Mucosa of descending colon (tissue), 3 donors: Measurements from ENCODE around the gene LYPD6B. TPM values are rescaled to one million over a fixed set of nuclear protein-coding genes. Genes with fewer than 3 reads are reported as not detected.

ENCODE experiments used
- ATAC-seq: fragments of 200-7000 bp; cut with Tn5 transposase; one replicate; pipeline ENCODE4 v1.9.1; 2020; ENCODE audit warnings: mild to moderate bottlenecking, moderate library complexity
- DNase-seq, 3 donors: peaks; one replicate each; pipeline ENCODE4 v3.0.0-alpha.2; 2020
- H3K36me3 ChIP-seq: fragments of 200-600 bp; one replicate; pipeline ENCODE4 v1.8.0; 2021; ENCODE audit warnings: low read depth, mild to moderate bottlenecking
- H3K4me1 ChIP-seq: fragments of 200-600 bp; one replicate; pipeline ENCODE4 v1.8.0; 2021; ENCODE audit warnings: low read depth, mild to moderate bottlenecking
- H3K4me3 ChIP-seq: fragments of 200-600 bp; one replicate; pipeline ENCODE4 v1.8.0; 2021; ENCODE audit warnings: mild to moderate bottlenecking
- H3K9me3 ChIP-seq: fragments of 200-600 bp; one replicate; pipeline ENCODE4 v1.8.0; 2021; ENCODE audit warnings: mild to moderate bottlenecking
- intact Hi-C, 2 donors: fragments of 100-400 bp; cut with DNase I in 1 of 2; cut with micrococcal nuclease in 1 of 2; formaldehyde crosslinking; loops; one replicate each; pipeline versions ENCODE4 v1.11.0 to v1.11.1; 2022; cut with DNase I, micrococcal nuclease
- total RNA-seq, 3 donors: library from RNA; stranded (reverse); fragmentation: NEBNext Ultra II Directional in 2 of 3; extraction: Animal tissue kit (Norgen Biotek cat#: 25700) in 2 of 3; gene quantifications; one replicate each; pipeline versions ENCODE4 v1.2.1 to v1.2.4, GENCODE V29; 2021 to 2023
- TF ChIP-seq, protein P1 (sequence below): fragments of 200-600 bp; IDR thresholded peaks from one replicate; pipeline ENCODE4 v1.8.0; 2022; ENCODE audit warnings: antibody characterized with exemption, mild to moderate bottlenecking
- donor health status: DM: no; HTN: no; CAD: no; lungs with moderate emphysema.
- donor health status: DM: no; HTN: no; CAD: no.
- donor health status: DM: no; HTN: yes; CAD: no.

Gene LYPD6B
- total RNA-seq, 3 donors from 2014 or later, result 0.28 to 1.7 (median 1.1) TPM

DNA sequence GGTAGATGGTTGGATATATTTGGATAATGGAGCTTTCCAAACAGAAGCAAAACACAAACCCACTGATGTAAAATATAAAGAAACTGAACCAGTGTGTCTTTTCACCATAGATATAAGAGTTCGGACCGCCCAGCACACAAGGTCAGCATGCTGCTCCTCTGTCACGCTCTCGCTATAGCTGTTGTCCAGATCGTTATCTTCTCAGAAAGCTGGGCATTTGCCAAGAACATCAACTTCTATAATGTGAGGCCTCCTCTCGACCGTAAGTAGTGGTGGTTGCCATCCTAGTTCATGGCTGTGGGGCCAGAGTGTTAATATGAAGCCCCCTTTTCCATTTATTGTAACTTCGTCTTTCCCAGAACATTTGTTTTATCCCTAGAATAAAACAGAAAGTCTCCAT is 166.6 kb downstream of the LYPD6B start:
- ATAC-seq, result no peak
- TF ChIP-seq, protein P1, sequence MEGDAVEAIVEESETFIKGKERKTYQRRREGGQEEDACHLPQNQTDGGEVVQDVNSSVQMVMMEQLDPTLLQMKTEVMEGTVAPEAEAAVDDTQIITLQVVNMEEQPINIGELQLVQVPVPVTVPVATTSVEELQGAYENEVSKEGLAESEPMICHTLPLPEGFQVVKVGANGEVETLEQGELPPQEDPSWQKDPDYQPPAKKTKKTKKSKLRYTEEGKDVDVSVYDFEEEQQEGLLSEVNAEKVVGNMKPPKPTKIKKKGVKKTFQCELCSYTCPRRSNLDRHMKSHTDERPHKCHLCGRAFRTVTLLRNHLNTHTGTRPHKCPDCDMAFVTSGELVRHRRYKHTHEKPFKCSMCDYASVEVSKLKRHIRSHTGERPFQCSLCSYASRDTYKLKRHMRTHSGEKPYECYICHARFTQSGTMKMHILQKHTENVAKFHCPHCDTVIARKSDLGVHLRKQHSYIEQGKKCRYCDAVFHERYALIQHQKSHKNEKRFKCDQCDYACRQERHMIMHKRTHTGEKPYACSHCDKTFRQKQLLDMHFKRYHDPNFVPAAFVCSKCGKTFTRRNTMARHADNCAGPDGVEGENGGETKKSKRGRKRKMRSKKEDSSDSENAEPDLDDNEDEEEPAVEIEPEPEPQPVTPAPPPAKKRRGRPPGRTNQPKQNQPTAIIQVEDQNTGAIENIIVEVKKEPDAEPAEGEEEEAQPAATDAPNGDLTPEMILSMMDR, result no peak
- H3K36me3 ChIP-seq, result no peaks in the 10 kb centered on the region
- intact Hi-C loops, result no loop called here
- DNase-seq, result no peak
- no peaks in the 10 kb centered on the region for H3K4me1 ChIP-seq
- H3K4me3 ChIP-seq, result no peak overlapping the region
- no peaks in the 10 kb centered on the region for H3K9me3 ChIP-seq

DNA sequence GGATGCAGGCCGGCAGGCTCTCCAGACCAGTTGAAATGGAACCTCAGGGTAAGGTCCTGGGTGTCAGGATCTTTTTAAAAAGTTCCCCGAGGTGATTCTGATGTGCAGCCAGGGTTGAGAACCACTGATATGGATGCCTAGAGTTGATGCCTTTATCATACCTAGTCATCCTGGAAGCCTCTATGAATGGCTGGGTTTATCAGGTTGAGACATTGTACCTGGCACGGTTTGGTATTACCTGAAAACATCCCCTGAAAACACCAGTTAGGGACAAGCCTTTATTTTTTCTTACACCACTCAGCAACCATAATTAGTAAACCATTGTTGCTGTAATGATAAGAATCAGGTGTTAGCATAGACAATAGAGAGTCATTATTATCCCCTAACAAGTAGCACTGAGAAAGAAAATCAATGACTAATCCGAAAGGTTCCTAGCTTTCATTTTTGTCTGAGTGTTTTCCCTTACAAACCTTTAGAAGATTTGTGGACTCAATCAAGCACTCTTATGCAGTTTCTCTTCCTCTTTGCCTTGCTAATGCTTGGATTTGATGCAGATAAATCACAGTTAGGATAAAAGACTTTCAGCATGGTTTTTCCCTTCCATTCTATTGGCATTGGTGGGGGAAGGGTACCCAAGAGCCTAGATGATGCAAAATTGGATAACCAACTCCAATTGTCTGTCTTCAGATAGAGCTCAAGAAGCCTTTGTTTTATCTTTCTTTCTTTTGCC is 175.4 kb downstream of the LYPD6B start:
- DNase-seq, result no peak
- no peak for ATAC-seq
- H3K4me1 ChIP-seq, result no peaks in the 10 kb centered on the region
- H3K36me3 ChIP-seq, result no peaks in the 10 kb centered on the region
- TF ChIP-seq, protein P1, result no peak
- no peak overlapping the region for H3K4me3 ChIP-seq
- intact Hi-C loops, result no loop called here
- H3K9me3 ChIP-seq, result no peaks in the 10 kb centered on the region

DNA sequence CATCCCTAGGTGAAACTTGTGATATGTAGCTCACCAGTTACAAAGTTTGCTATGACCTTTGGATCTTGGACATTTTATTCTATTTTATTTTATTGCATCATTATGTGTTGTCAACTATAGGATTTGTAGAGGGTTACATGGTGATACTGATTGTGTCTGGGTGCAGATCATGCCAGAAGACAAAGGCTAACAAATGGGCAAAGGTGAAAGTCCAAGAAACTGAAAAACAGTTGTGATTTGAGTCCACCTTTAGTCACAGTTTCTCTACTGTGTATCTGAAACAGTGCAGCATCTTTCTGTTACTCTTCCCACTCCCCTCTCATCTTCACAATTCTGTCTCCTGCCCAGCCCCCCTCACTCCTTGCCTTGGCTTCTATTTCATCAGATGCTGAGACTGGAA is 180.0 kb downstream of the LYPD6B start:
- intact Hi-C loops, result no loop called here
- DNase-seq, result no peak
- Histone ChIP-seq H3K4me3 (no peak overlapping the region), H3K9me3 (no peaks in the 10 kb centered on the region), H3K4me1 (no peaks in the 10 kb centered on the region), H3K36me3 (no peaks in the 10 kb centered on the region)
- TF ChIP-seq, protein P1, result no peak
- ATAC-seq, result peak; percentile 71

DNA sequence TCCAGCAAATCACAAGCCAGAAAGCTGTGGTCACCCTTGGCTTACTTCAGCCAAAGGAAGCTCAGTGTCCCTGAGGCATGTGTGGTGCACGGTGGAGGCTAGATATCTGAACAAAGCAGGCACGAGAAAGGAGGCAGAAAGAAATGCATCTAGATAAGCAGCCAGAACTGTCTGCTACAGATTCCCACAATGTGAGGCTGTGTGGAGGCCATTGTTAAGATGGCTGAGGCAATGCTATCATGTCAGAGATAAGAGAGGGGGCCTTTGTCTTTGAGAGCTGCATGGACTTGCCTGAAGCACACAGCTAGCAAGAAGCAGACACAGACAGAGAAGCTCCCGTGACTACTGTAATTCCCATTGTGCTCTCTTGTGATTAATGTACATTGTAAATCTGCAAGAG is 181.4 kb downstream of the LYPD6B start:
- TF ChIP-seq, protein P1, result no peak
- intact Hi-C loops, result no loop called here
- Histone ChIP-seq H3K36me3 (no peaks in the 10 kb centered on the region), H3K9me3 (no peaks in the 10 kb centered on the region), H3K4me3 (no peak overlapping the region), H3K4me1 (no peaks in the 10 kb centered on the region)
- no peak for ATAC-seq
- no peak for DNase-seq

DNA sequence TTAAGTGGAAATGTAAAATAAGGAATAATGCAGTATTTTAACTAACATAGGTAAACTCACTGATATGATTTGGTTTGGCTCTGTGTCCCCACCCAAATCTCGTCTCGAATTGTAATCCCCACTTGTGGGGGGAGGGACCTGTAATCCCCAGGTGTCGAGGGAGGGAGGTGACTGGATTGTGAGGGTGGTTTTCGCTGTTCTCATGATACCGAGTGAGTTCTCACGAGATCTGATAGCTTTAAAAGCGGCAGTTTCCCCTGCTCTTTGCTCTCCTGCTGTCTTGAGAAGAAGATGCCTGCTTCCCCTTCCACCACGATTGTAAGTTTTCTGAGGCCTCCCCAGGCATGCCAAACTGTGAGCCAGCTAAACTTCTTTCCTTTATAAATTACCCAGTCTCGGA is 182.5 kb downstream of the LYPD6B start:
- H3K4me1 ChIP-seq, result no peaks in the 10 kb centered on the region
- H3K36me3 ChIP-seq, result no peaks in the 10 kb centered on the region
- H3K4me3 ChIP-seq, result no peak overlapping the region
- DNase-seq (no peak), ATAC-seq (no peak)
- intact Hi-C loops, result no loop called here
- no peaks in the 10 kb centered on the region for H3K9me3 ChIP-seq
- TF ChIP-seq, protein P1, result no peak
